H1 (cell line): ENCODE results near the gene NCOA1. TPM values are rescaled to one million over a fixed set of nuclear protein-coding genes. Genes with fewer than 3 reads are reported as not detected.

ENCODE experiments used
- CTCF ChIA-PET: fragments of 300-600 bp; sonication (Branson Sonifier 250); formaldehyde crosslinking; loops from one replicate; lab custom pipeline; 2021; ENCODE audit not compliant: partially characterized antibody; lab: Charles Lee
- POLR2A ChIA-PET: fragments of 300-600 bp; sonication (Branson Sonifier 250); formaldehyde crosslinking; loops from one replicate; lab custom pipeline; 2021; ENCODE audit warnings: inconsistent platforms; ENCODE audit not compliant: partially characterized antibody; lab: Charles Lee
- DNase-seq, 2 experiments: peaks; one replicate each; pipeline versions ENCODE4 v3.0.0 to v3.0.0-alpha.2; 2010 to 2022; ENCODE audit warnings: low spot score in 2 of 2, low read depth in 1 of 2, mixed read lengths in 1 of 2
- FAIRE-seq: peaks from 2 replicates; lab custom pipeline; 2011; peaks lifted over from hg19 to GRCh38; lab: Jason Lieb, UNC
- H2AFZ ChIP-seq: 2 replicates; pipeline ENCODE4 v1.8.1; 2012; ENCODE audit warnings: low read length, inconsistent platforms
- H2AK5ac ChIP-seq: 2 replicates; pipeline ENCODE4 v1.6.1; 2013; ENCODE audit warnings: low read depth, low read length
- H2BK120ac ChIP-seq: replicated peaks from 2 replicates; pipeline ENCODE3; 2013; ENCODE audit warnings: low read depth, low read length, inconsistent platforms
- H2BK12ac ChIP-seq: 2 replicates; pipeline ENCODE4 v1.6.1; 2013; ENCODE audit warnings: low read depth, low read length
- H2BK15ac ChIP-seq: 2 replicates; pipeline ENCODE4 v1.6.1; 2013; ENCODE audit warnings: low read length
- H2BK20ac ChIP-seq: 2 replicates; pipeline ENCODE4 v1.6.1; 2013; ENCODE audit warnings: low read length
- H2BK5ac ChIP-seq: 2 replicates; pipeline ENCODE4 v1.6.1; 2013; ENCODE audit warnings: low read depth, low read length
- H3K14ac ChIP-seq: 2 replicates; pipeline ENCODE4 v1.6.1; 2013; ENCODE audit warnings: inconsistent platforms; ENCODE audit not compliant: insufficient read length
- H3K18ac ChIP-seq: 2 replicates; pipeline ENCODE4 v1.6.1; 2013; ENCODE audit warnings: low read length; ENCODE audit errors: extremely low read depth
- H3K23ac ChIP-seq: 2 replicates; pipeline ENCODE4 v1.6.1; 2013; ENCODE audit warnings: inconsistent platforms; ENCODE audit not compliant: insufficient read length
- H3K23me2 ChIP-seq: 2 replicates; pipeline ENCODE4 v1.6.1; 2013; ENCODE audit warnings: low read depth, low read length
- H3K27ac ChIP-seq: 2 replicates; pipeline ENCODE4 v1.6.1; 2011; ENCODE audit warnings: low read depth, low read length, inconsistent platforms
- H3K27me3 ChIP-seq, 4 experiments: replicated peaks in 1 of 4; 1 replicate in 1 of 4; 2 replicates in 3 of 4; pipeline versions ENCODE4 v1.6.1 to v1.8.1; 2011 to 2013; ENCODE audit warnings: low read length in 3 of 4, mild to moderate bottlenecking in 3 of 4, inconsistent platforms in 2 of 4, mixed read lengths in 2 of 4, moderate library complexity in 1 of 4; ENCODE audit not compliant: control insufficient read depth in 3 of 4, insufficient read depth in 3 of 4; ENCODE audit errors: extremely low read depth in 1 of 4
- H3K36me3 ChIP-seq, 4 experiments: 2 replicates each; pipeline versions ENCODE4 v1.6.1 to v1.8.1; 2011 to 2013; ENCODE audit warnings: mild to moderate bottlenecking in 4 of 4, low read length in 3 of 4, moderate library complexity in 2 of 4, control low read depth in 1 of 4, inconsistent platforms in 1 of 4; ENCODE audit not compliant: insufficient read depth in 4 of 4, control insufficient read depth in 2 of 4
- H3K4ac ChIP-seq: replicated peaks from 2 replicates; pipeline ENCODE3; 2013; ENCODE audit warnings: low read length, low read depth, mixed read lengths, inconsistent platforms; ENCODE audit not compliant: insufficient read length
- H3K4me1 ChIP-seq, 4 experiments: replicated peaks in 1 of 4; 1 replicate in 1 of 4; 2 replicates in 3 of 4; pipeline versions ENCODE4 v1.6.1 to v1.8.1; 2011 to 2013; ENCODE audit warnings: low read length in 3 of 4, inconsistent platforms in 2 of 4, mixed read lengths in 1 of 4; ENCODE audit not compliant: insufficient read depth in 4 of 4, control insufficient read depth in 3 of 4
- H3K4me2 ChIP-seq, 2 experiments: 2 replicates each; pipeline versions ENCODE4 v1.6.1 to v1.8.1; 2011 to 2013; ENCODE audit warnings: low read depth in 2 of 2, low read length in 2 of 2, control low read depth in 1 of 2, inconsistent platforms in 1 of 2, mild to moderate bottlenecking in 1 of 2; ENCODE audit not compliant: insufficient read depth in 1 of 2
- H3K4me3 ChIP-seq, 4 experiments: fragments of 200-600, 300-600 bp in 1 of 4; sonication (generic), shearing (Covaris generic), sonication (Bioruptor Twin) in 1 of 4; 2 replicates each; pipeline versions ENCODE4 v1.5.1 to v1.8.1; 2011 to 2016; ENCODE audit warnings: low read length in 4 of 4, low read depth in 3 of 4, control low read depth in 2 of 4, inconsistent platforms in 2 of 4, mild to moderate bottlenecking in 2 of 4, mixed read lengths in 1 of 4, moderate library complexity in 1 of 4; ENCODE audit not compliant: insufficient read depth in 2 of 4; ENCODE audit errors: extremely low read depth in 1 of 4
- H3K56ac ChIP-seq: replicated peaks from 2 replicates; pipeline ENCODE3; 2013; ENCODE audit warnings: low read depth, mild to moderate bottlenecking, mixed read lengths, low read length, inconsistent platforms; ENCODE audit not compliant: insufficient read length
- H3K79me1 ChIP-seq: 2 replicates; pipeline ENCODE4 v1.6.1; 2013; ENCODE audit warnings: low read depth, low read length, control low read depth
- H3K79me2 ChIP-seq, 2 experiments: 2 replicates each; pipeline versions ENCODE4 v1.6.1 to v1.8.1; 2012 to 2013; ENCODE audit warnings: low read length in 2 of 2, mild to moderate bottlenecking in 2 of 2, inconsistent platforms in 1 of 2; ENCODE audit not compliant: insufficient read depth in 2 of 2, control insufficient read depth in 1 of 2
- H3K9ac ChIP-seq, 4 experiments: replicated peaks in 1 of 4; 1 replicate in 1 of 4; 2 replicates in 3 of 4; pipeline versions ENCODE4 v1.6.1 to v1.8.1; 2011 to 2013; ENCODE audit warnings: low read depth in 3 of 4, low read length in 3 of 4, control low read depth in 2 of 4, mild to moderate bottlenecking in 2 of 4, moderate library complexity in 2 of 4, inconsistent platforms in 1 of 4; ENCODE audit errors: extremely low read depth in 1 of 4
- H3K9me3 ChIP-seq, 2 experiments: 2 replicates each; pipeline versions ENCODE4 v1.6.1 to v1.8.1; 2012 to 2013; ENCODE audit warnings: mild to moderate bottlenecking in 2 of 2, moderate library complexity in 2 of 2, control low read depth in 1 of 2, inconsistent platforms in 1 of 2, low read depth in 1 of 2, low read length in 1 of 2, mixed read lengths in 1 of 2; ENCODE audit not compliant: insufficient read depth in 2 of 2
- H4K20me1 ChIP-seq, 2 experiments: replicated peaks in 1 of 2; 2 replicates each; pipeline versions ENCODE3 to v1.8.1; 2011 to 2013; ENCODE audit warnings: inconsistent platforms in 2 of 2, low read length in 2 of 2, mild to moderate bottlenecking in 1 of 2; ENCODE audit not compliant: insufficient read depth in 2 of 2, control insufficient read depth in 1 of 2
- H4K5ac ChIP-seq: 2 replicates; pipeline ENCODE4 v1.6.1; 2013; ENCODE audit warnings: low read length, low read depth, mixed read lengths, inconsistent platforms; ENCODE audit not compliant: insufficient read length
- H4K8ac ChIP-seq: 2 replicates; pipeline ENCODE4 v1.8.0; 2013; ENCODE audit warnings: mild to moderate bottlenecking, moderate library complexity, low read length, inconsistent platforms; ENCODE audit not compliant: insufficient read depth; ENCODE audit errors: extremely low read depth
- H4K91ac ChIP-seq: replicated peaks from 2 replicates; pipeline ENCODE3; 2013; ENCODE audit warnings: low read length, mixed read lengths, inconsistent platforms; ENCODE audit not compliant: insufficient read length
- CEBPB ChIP-seq: IDR thresholded peaks from 2 replicates; pipeline ENCODE4 v1.6.1; 2012; ENCODE audit warnings: low read depth, low read length
- E2F6 ChIP-seq: IDR thresholded peaks from 2 replicates; pipeline ENCODE4 v1.6.1; 2012; ENCODE audit warnings: inconsistent platforms
- EGR1 ChIP-seq: IDR thresholded peaks from 2 replicates; pipeline ENCODE4 v1.6.1; 2011; ENCODE audit warnings: low read depth, low read length, borderline replicate concordance
- GTF2F1 ChIP-seq: IDR thresholded peaks from 2 replicates; pipeline ENCODE4 v1.6.1; 2012; ENCODE audit warnings: low read depth, low read length, improper control_type of control experiment, borderline replicate concordance
- WGBS, 2 experiments: shearing (Covaris generic) in 1 of 2; methylation state at CpG; one replicate each; pipeline versions ENCODE4 v1.1.6 to v1.1.7; 2013 to 2015; ENCODE audit warnings: low lambda C conversion rate in 2 of 2, mixed read lengths in 2 of 2, inconsistent platforms in 1 of 2, low coverage in 1 of 2, missing lambda C conversion rate in 1 of 2; ENCODE audit not compliant: insufficient replicate concordance in 2 of 2, insufficient coverage in 1 of 2, insufficient read length in 1 of 2; ENCODE audit errors: extremely low coverage in 1 of 2, missing lambda C conversion rate in 1 of 2; 5-methylcytosine and 5-hydroxymethylcytosine counted together
- polyA plus RNA-seq, 7 experiments: library from polyadenylated mRNA; depleted of rRNA in 3 of 7; stranded (reverse) in 5 of 7; unstranded in 2 of 7; fragments of >200 nt in 5 of 7; fragments of 200-250 nt in 2 of 7; gene quantifications; 1 replicate in 5 of 7; 2 replicates in 1 of 7; 4 replicates in 1 of 7; pipeline versions ENCODE4 v1.2.1 to v1.2.3, GENCODE V29; 2011 to 2013; ENCODE audit warnings: missing spikeins in 2 of 7, mixed read lengths in 2 of 7
- total RNA-seq: library from RNA; stranded (reverse); fragmentation: NEBNext Ultra II Directional; extraction: Animal tissue kit (Norgen Biotek cat#: 25700); gene quantifications from 2 replicates; pipeline ENCODE4 v1.2.1, GENCODE V29; 2021

Gene NCOA1
- total and polyA plus RNA-seq, 2 of the 8 experiments (the other 6 are each of a cell fraction or from before 2014, with no cell fraction given) = 12.8 to 17.9 TPM

GRCh38 chr2:24657818-24658217, 166.8 kb downstream of the NCOA1 start:
- no peak overlapping the region for H2BK12ac ChIP-seq
- no peak for FAIRE-seq
- no peak overlapping the region for H3K4me2 ChIP-seq
- TF ChIP-seq CEBPB = no peak
- TF ChIP-seq GTF2F1 = no peak
- no peak for TF ChIP-seq EGR1
- no peak for TF ChIP-seq E2F6

More at GRCh38 chr2:24657818-24658217, 166.8 kb downstream of the NCOA1 start:
- Histone ChIP-seq H3K4ac (no peak overlapping the region), H4K8ac (no peak overlapping the region), H2BK120ac (no peak overlapping the region), H3K27me3 (no peaks in the 10 kb centered on the region), H3K9ac (no peak overlapping the region), H4K20me1 (no peaks in the 10 kb centered on the region), H3K56ac (no peak overlapping the region), H3K23ac (no peak overlapping the region), H3K23me2 (no peaks in the 10 kb centered on the region), H2AK5ac (no peak overlapping the region), H2BK20ac (no peak overlapping the region), H3K79me2 (no peaks in the 10 kb centered on the region), H3K14ac (no peak overlapping the region), H3K4me3 (no peak overlapping the region), H3K18ac (no peak overlapping the region), H3K4me1 (no peaks in the 10 kb centered on the region; a peak in 1 of 7 replicates), H3K36me3 (no peaks in the 10 kb centered on the region), H4K5ac (no peak overlapping the region), H2BK5ac (no peak overlapping the region), H3K79me1 (no peaks in the 10 kb centered on the region), H4K91ac (no peak overlapping the region), H3K27ac (no peak overlapping the region), H2AFZ (no peak overlapping the region), H3K9me3 (no peaks in the 10 kb centered on the region), H2BK15ac (no peak overlapping the region)
- ChIA-PET POLR2A (no interaction called here), CTCF (no interaction called here)
- DNase-seq = no peak
- WGBS, 2 experiments = 98% methylated on average over 2 of the region's 2 CpGs; no CpG with 5 or more reads in 1 of the 2 experiments
